ENCODE measurements around the gene EHD4. TPM values are rescaled to one million over a fixed set of nuclear protein-coding genes. Genes with fewer than 3 reads are reported as not detected.

Gene EHD4
- total RNA-seq, 1 donor from 2014 or later: 42.6 TPM

DNA sequence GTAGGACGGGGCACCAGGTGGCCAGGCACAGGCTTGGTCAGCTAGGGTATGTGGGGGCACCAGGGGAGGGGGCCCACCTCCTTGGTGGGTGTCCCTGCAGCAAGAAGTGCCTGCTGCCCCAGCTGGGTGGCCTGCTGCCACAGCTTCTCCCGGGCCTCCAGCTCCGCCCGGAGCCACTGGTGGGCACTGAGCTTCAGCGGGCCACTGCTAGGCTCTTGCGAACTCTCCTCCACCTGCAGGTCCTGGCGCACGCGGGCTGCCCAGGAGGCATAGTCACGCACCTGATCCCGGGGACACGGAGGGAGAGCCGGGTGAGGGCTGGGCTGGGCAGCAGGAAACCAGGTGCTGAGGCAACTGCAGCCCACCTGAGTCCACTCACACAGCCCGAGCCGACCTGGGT lies 104.0 kb downstream of the EHD4 start:
- Mint-ChIP-seq H3K4me3 (no peak overlapping the region), H3K36me3 (ENCODE audit: low read depth) (no peaks in the 10 kb centered on the region), H3K4me1 (no peaks in the 10 kb centered on the region), H3K27ac (no peak overlapping the region), H3K9me3 (no peaks in the 10 kb centered on the region), H3K27me3 (no peaks in the 10 kb centered on the region)
- TF ChIP-seq CTCF (IDR thresholded peaks at IDR 0.05): no peak
- ATAC-seq (ENCODE audit: low read depth) (no peak), DNase-seq (no peak)
- intact Hi-C loops (cut with micrococcal nuclease): no loop called here
- ChIA-PET POLR2A (no interaction called here), CTCF (interaction anchor here (0.5 kb wide), 1 partner anchor 388 kb away, joined by 4 read pairs; no protein-coding TSS in a partner anchor)

GRCh38 chr15:41866872-41867579 lies 105.3 kb downstream of the EHD4 start:
- Mint-ChIP-seq H3K4me3 (no peak overlapping the region), H3K27ac (no peak overlapping the region), H3K9me3 (no peaks in the 10 kb centered on the region), H3K4me1 (no peaks in the 10 kb centered on the region), H3K36me3 (ENCODE audit: low read depth) (no peaks in the 10 kb centered on the region), H3K27me3 (peaks cover 3% of the 10 kb centered on the region)
- ChIA-PET CTCF (interaction anchor here (0.8 kb wide), 1 partner anchor 59 kb away, joined by 3 read pairs; no protein-coding TSS in a partner anchor), POLR2A (interaction anchor here (0.6 kb wide), 1 partner anchor 184 kb away, joined by 5 read pairs; no protein-coding TSS in a partner anchor)
- ATAC-seq (ENCODE audit: low read depth) (no peak), DNase-seq (no peak)
- no peak for TF ChIP-seq CTCF (IDR thresholded peaks at IDR 0.05)
- intact Hi-C loops (cut with micrococcal nuclease): no loop called here

DNA sequence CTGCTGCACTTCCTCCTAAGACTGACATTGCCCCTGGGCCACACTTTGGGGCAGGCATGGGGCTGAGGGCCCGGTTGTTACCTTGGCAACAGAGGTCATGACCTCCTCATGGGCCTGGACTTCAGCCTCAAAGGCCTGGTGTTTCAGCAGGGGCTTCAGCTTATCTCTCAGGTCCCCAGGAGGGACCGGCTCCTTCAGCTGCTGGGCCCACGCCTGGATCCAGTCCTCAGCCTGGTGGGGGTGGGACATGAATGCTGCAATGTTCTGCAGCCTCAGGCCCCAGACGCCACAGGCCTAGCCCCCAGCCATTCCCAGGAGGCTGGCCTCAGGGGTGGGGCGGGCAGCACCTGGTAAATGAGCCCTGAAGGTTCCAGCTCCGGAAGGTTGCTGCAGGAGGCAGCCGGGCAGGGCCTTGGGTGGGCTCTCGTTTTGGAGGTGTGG lies 106.1 kb downstream of the EHD4 start:
- no peak overlapping the region for H3K4me3 Mint-ChIP-seq
- POLR2A ChIA-PET: no interaction called here
- intact Hi-C loops (cut with micrococcal nuclease): no loop called here
- H3K9me3 Mint-ChIP-seq: no peaks in the 10 kb centered on the region
- no peaks in the 10 kb centered on the region for H3K4me1 Mint-ChIP-seq
- DNase-seq: no peak
- ATAC-seq (ENCODE audit: low read depth): no peak
- no peak overlapping the region for H3K27ac Mint-ChIP-seq
- CTCF ChIA-PET: no interaction called here
- no peak for TF ChIP-seq CTCF (IDR thresholded peaks at IDR 0.05)
- no peaks in the 10 kb centered on the region for H3K36me3 Mint-ChIP-seq (ENCODE audit: low read depth)
- H3K27me3 Mint-ChIP-seq: peaks cover 3% of the 10 kb centered on the region

DNA sequence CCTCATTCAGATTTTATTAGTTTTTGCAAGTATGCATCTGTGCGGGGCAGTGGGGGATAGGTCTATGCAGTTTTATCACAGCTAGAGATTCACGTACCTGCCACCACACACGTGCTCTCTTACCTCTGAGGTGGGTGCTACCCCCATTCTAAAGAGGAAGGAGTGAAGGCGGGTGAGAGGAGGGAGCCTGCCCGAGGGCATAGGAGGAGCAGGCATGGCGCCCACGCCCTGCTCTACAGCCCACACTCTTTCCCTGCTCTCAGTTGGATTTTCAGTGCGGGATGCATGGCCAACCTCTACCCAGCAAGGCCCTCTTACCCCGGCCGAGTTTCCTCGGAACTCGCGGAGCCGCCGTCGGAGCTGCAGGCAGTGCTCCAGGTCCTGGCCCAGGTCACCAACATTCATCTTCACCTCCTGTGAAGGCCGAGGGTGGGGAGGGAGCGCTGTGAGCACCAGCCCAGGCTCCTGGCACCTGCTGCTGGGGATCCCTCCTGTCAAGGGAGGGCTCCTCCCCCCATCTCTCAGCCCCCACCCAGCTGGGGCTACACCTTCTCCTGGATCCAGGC lies 106.8 kb downstream of the EHD4 start:
- CTCF ChIA-PET: no interaction called here
- ATAC-seq (ENCODE audit: low read depth) (no peak), DNase-seq (no peak)
- no peaks in the 10 kb centered on the region for H3K4me1 Mint-ChIP-seq
- H3K27me3 Mint-ChIP-seq: peaks cover 3% of the 10 kb centered on the region
- no peak for TF ChIP-seq CTCF (IDR thresholded peaks at IDR 0.05)
- H3K36me3 Mint-ChIP-seq (ENCODE audit: low read depth): no peaks in the 10 kb centered on the region
- H3K27ac Mint-ChIP-seq: no peak overlapping the region
- H3K9me3 Mint-ChIP-seq: no peaks in the 10 kb centered on the region
- H3K4me3 Mint-ChIP-seq: no peak overlapping the region
- POLR2A ChIA-PET: no interaction called here
- intact Hi-C loops (cut with micrococcal nuclease): no loop called here

- DNase-seq: no peak
- Mint-ChIP-seq H3K4me1 (no peaks in the 10 kb centered on the region), H3K27me3 (peaks cover 3% of the 10 kb centered on the region), H3K36me3 (ENCODE audit: low read depth) (no peaks in the 10 kb centered on the region), H3K4me3 (no peak overlapping the region), H3K27ac (peak overlapping the region; percentile 7), H3K9me3 (no peaks in the 10 kb centered on the region)
- no peak for TF ChIP-seq CTCF (IDR thresholded peaks at IDR 0.05)
- no peak for ATAC-seq (ENCODE audit: low read depth)
- intact Hi-C loops (cut with micrococcal nuclease): no loop called here
- CTCF ChIA-PET: no interaction called here
- POLR2A ChIA-PET: no interaction called here
These were observed 109.7 kb downstream of the EHD4 start for GRCh38 chr15:41862515-41863116.
